HEK293 (cell line): ENCODE results near the gene ZFC3H1.

Source experiments
- CTCF ChIA-PET: fragments of 350-600 bp; formaldehyde crosslinking; extraction: SDS; loops from one replicate; lab custom pipeline; 2021; ENCODE audit warnings: antibody characterized with exemption; lab: Yijun Ruan, JAX
- POLR2A ChIA-PET: fragments of 300-600 bp; formaldehyde crosslinking; extraction: SDS; loops from one replicate; lab custom pipeline; 2020; ENCODE audit warnings: antibody characterized with exemption, inconsistent platforms; lab: Yijun Ruan, JAX
- H3K27ac ChIP-seq: fragments of 200-500 bp; sonication (Bioruptor generic); 2 replicates; pipeline ENCODE4 v1.5.1; 2014; ENCODE audit warnings: low read depth, low read length, control low read depth, inconsistent platforms; ENCODE audit errors: extremely low read depth
- H3K36me3 ChIP-seq, 2 experiments: fragments of 200-500 bp in 1 of 2; sonication (Bioruptor generic) in 1 of 2; 1 replicate in 1 of 2; 2 replicates in 1 of 2; pipeline ENCODE4 v1.5.1; 2014 to 2017; ENCODE audit warnings: inconsistent platforms in 2 of 2, low read length in 2 of 2; ENCODE audit not compliant: control insufficient read depth in 2 of 2, insufficient read depth in 1 of 2
- H3K4me1 ChIP-seq: fragments of 200-500 bp; sonication (Bioruptor generic); 2 replicates; pipeline ENCODE4 v1.5.1; 2014; ENCODE audit warnings: mild to moderate bottlenecking, low read length, inconsistent platforms; ENCODE audit not compliant: control insufficient read depth, insufficient read depth
- H3K4me3 ChIP-seq: 2 replicates; pipeline ENCODE4 v1.5.1; 2011; ENCODE audit warnings: low read depth, mild to moderate bottlenecking, control low read depth, low read length, moderate library complexity
- H3K9me3 ChIP-seq: fragments of 200-500 bp; sonication (Bioruptor generic); 2 replicates; pipeline ENCODE4 v1.5.1; 2014; ENCODE audit warnings: low read depth, low read length, inconsistent platforms; ENCODE audit not compliant: control insufficient read depth, insufficient read depth
- BCL11B ChIP-seq: fragments of 450-650 bp; formaldehyde crosslinking; IDR thresholded peaks from 2 replicates; pipeline ENCODE4 v1.5.1; 2016; ENCODE audit warnings: low read depth, missing biosample characterization, missing genetic modification characterization
- CTCF ChIP-seq: fragments of 450-650 bp; formaldehyde crosslinking; IDR thresholded peaks from 2 replicates; pipeline ENCODE4 v1.5.1; 2016; ENCODE audit warnings: missing biosample characterization, missing genetic modification characterization
- GLI2 ChIP-seq: fragments of 450-650 bp; formaldehyde crosslinking; IDR thresholded peaks from 2 replicates; pipeline ENCODE4; 2017; ENCODE audit warnings: missing biosample characterization, missing genetic modification characterization, low read depth, borderline replicate concordance
- HOXD13 ChIP-seq: sonication (generic); formaldehyde crosslinking; IDR thresholded peaks from 2 replicates; pipeline ENCODE4 v1.8.0; 2022; ENCODE audit warnings: missing genetic modification reagents, borderline replicate concordance
- KLF10 ChIP-seq: fragments of 450-650 bp; IDR thresholded peaks from 2 replicates; pipeline ENCODE4 v1.5.1; 2018; ENCODE audit warnings: missing biosample characterization, mild to moderate bottlenecking, missing genetic modification characterization
- KLF8 ChIP-seq: fragments of 450-650 bp; formaldehyde crosslinking; IDR thresholded peaks from 2 replicates; pipeline ENCODE4 v1.5.1; 2016; ENCODE audit warnings: missing biosample characterization, missing genetic modification characterization
- KLF9 ChIP-seq: fragments of 450-650 bp; formaldehyde crosslinking; IDR thresholded peaks from 2 replicates; pipeline ENCODE4 v1.5.1; 2016; ENCODE audit warnings: missing biosample characterization, missing genetic modification characterization, low read depth
- PBX3 ChIP-seq: sonication (generic); formaldehyde crosslinking; IDR thresholded peaks from 2 replicates; pipeline ENCODE4 v1.8.1; 2022; ENCODE audit warnings: mild to moderate bottlenecking, moderate library complexity, missing genetic modification reagents
- PRDM4 ChIP-seq: fragments of 450-650 bp; formaldehyde crosslinking; IDR thresholded peaks from 2 replicates; pipeline ENCODE4 v1.5.1; 2017; ENCODE audit warnings: missing biosample characterization, missing genetic modification characterization
- SP7 ChIP-seq: fragments of 450-650 bp; formaldehyde crosslinking; IDR thresholded peaks from 2 replicates; pipeline ENCODE4 v1.5.1; 2016; ENCODE audit warnings: missing biosample characterization, missing genetic modification characterization
- ZBTB20 ChIP-seq: fragments of 450-650 bp; formaldehyde crosslinking; IDR thresholded peaks from 2 replicates; pipeline ENCODE4 v1.5.1; 2016; ENCODE audit warnings: missing biosample characterization, missing genetic modification characterization
- ZBTB6 ChIP-seq: fragments of 450-650 bp; formaldehyde crosslinking; IDR thresholded peaks from 2 replicates; pipeline ENCODE4 v1.5.1; 2017; ENCODE audit warnings: missing biosample characterization, missing genetic modification characterization
- ZBTB8A ChIP-seq: fragments of 450-650 bp; formaldehyde crosslinking; IDR thresholded peaks from 2 replicates; pipeline ENCODE4 v1.5.1; 2016; ENCODE audit warnings: missing biosample characterization, missing genetic modification characterization
- ZIC2 ChIP-seq: fragments of 450-650 bp; formaldehyde crosslinking; IDR thresholded peaks from 2 replicates; pipeline ENCODE4 v1.5.1; 2016; ENCODE audit warnings: missing biosample characterization, missing genetic modification characterization
- ZNF2 ChIP-seq: fragments of 450-650 bp; formaldehyde crosslinking; IDR thresholded peaks from 2 replicates; pipeline ENCODE4 v1.5.1; 2016; ENCODE audit warnings: missing biosample characterization, missing genetic modification characterization
- ZNF214 ChIP-seq: fragments of 450-650 bp; formaldehyde crosslinking; IDR thresholded peaks from 2 replicates; pipeline ENCODE4 v1.5.1; 2017; ENCODE audit warnings: missing biosample characterization, mild to moderate bottlenecking, missing genetic modification characterization, borderline replicate concordance
- ZNF404 ChIP-seq: fragments of 450-650 bp; formaldehyde crosslinking; IDR thresholded peaks from 2 replicates; pipeline ENCODE4 v1.5.1; 2017; ENCODE audit warnings: missing biosample characterization, missing genetic modification characterization
- ZNF48 ChIP-seq: fragments of 450-650 bp; formaldehyde crosslinking; IDR thresholded peaks from 2 replicates; pipeline ENCODE4 v1.5.1; 2016; ENCODE audit warnings: missing biosample characterization, missing genetic modification characterization
- ZNF488 ChIP-seq: fragments of 450-650 bp; formaldehyde crosslinking; IDR thresholded peaks from 2 replicates; pipeline ENCODE4 v1.5.1; 2016; ENCODE audit warnings: missing biosample characterization, missing genetic modification characterization
- ZNF513 ChIP-seq: fragments of 450-650 bp; IDR thresholded peaks from 2 replicates; pipeline ENCODE4 v1.5.1; 2018; ENCODE audit warnings: missing biosample characterization, missing genetic modification characterization
- ZNF629 ChIP-seq: fragments of 450-650 bp; formaldehyde crosslinking; IDR thresholded peaks from 2 replicates; pipeline ENCODE4 v1.5.1; 2017; ENCODE audit warnings: missing biosample characterization, missing genetic modification characterization
- ZNF654 ChIP-seq: fragments of 450-650 bp; formaldehyde crosslinking; IDR thresholded peaks from 2 replicates; pipeline ENCODE4 v1.5.1; 2016; ENCODE audit warnings: low read depth, missing biosample characterization, missing genetic modification characterization
- ZNF664 ChIP-seq: fragments of 450-650 bp; formaldehyde crosslinking; IDR thresholded peaks from 2 replicates; pipeline ENCODE4 v1.5.1; 2016; ENCODE audit warnings: missing biosample characterization, missing genetic modification characterization

ZFC3H1 gene

GRCh38 chr12:71638499-71638898 is 25.1 kb downstream of the ZFC3H1 start:
- ChIA-PET POLR2A (no interaction called here), CTCF (interaction anchor here (0.6 to 3.4 kb wide), 5 partner anchors 109 to 422 kb away, joined by 3 to 63 read pairs (median 5); no protein-coding TSS in a partner anchor)
- no peak overlapping the region for H3K27ac ChIP-seq
- no peak for TF ChIP-seq KLF9 (tag by site-specific recombination)
- TF ChIP-seq ZNF404 = no peak
- TF ChIP-seq ZNF214 = no peak
- no peak for TF ChIP-seq BCL11B
- no peak for TF ChIP-seq ZIC2
- no peak for TF ChIP-seq GLI2 (tag by site-specific recombination)
- no peak for TF ChIP-seq ZNF48 (tag by site-specific recombination)
- TF ChIP-seq SP7 (tag by site-specific recombination) = no peak
- no peak for TF ChIP-seq HOXD13 (CRISPR knock-in tag)
- no peak for TF ChIP-seq ZNF664 (tag by site-specific recombination)
- no peak overlapping the region for H3K4me3 ChIP-seq
- H3K4me1 ChIP-seq = no peaks in the 10 kb centered on the region
- peaks cover 53 to 79% of the 10 kb centered on the region in 2 experiments for H3K36me3 ChIP-seq
- H3K9me3 ChIP-seq = no peaks in the 10 kb centered on the region

GRCh38 chr12:71636704-71637115 is 26.9 kb downstream of the ZFC3H1 start:
- H3K4me3 ChIP-seq = no peak overlapping the region
- TF ChIP-seq CTCF (tag by site-specific recombination) = 0 out of 2 replicates have a peak, but pooled peaks have one; percentile 7
- TF ChIP-seq ZBTB20 (tag by site-specific recombination) = no peak
- no peak for TF ChIP-seq ZBTB6
- peak; percentile 81 for TF ChIP-seq ZNF654 (tag by site-specific recombination)
- TF ChIP-seq ZNF513 (tag by site-specific recombination) = peak; percentile 69
- TF ChIP-seq, all 188 proteins: peak for 3
- H3K9me3 ChIP-seq = no peaks in the 10 kb centered on the region
- peaks cover 60 to 82% of the 10 kb centered on the region in 2 experiments for H3K36me3 ChIP-seq
- H3K27ac ChIP-seq = no peak overlapping the region
- ChIA-PET CTCF (interaction anchor here (0.6 to 3.9 kb wide), 40 partner anchors 9 to 703 kb away, joined by 3 to 63 read pairs (median 4); partner anchors contain the start of gene ZFC3H1), POLR2A (interaction anchor here (1.0 kb wide), 1 partner anchor 110 kb away, joined by 4 read pairs; no protein-coding TSS in a partner anchor)
- no peaks in the 10 kb centered on the region for H3K4me1 ChIP-seq

GRCh38 chr12:71627438-71628002 is 36.1 kb downstream of the ZFC3H1 start:
- H3K27ac ChIP-seq = peak overlapping the region; percentile 56; the same call in 1 of the 2 replicates
- ChIA-PET CTCF (interaction anchor here (1.3 to 3.3 kb wide), 3 partner anchors 9 to 211 kb away, joined by 4 to 20 read pairs (median 5); no protein-coding TSS in a partner anchor), POLR2A (no interaction called here)
- H3K4me1 ChIP-seq = peaks cover 18% of the 10 kb centered on the region; the same call in 1 of the 2 replicates
- H3K36me3 ChIP-seq = peaks cover 68 to 87% of the 10 kb centered on the region in 2 experiments
- no peak overlapping the region for H3K4me3 ChIP-seq
- H3K9me3 ChIP-seq = no peaks in the 10 kb centered on the region
- TF ChIP-seq ZNF2 (peak; percentile 46; the same call in 1 of the 2 replicates), HOXD13 (CRISPR knock-in tag) (no peak), PRDM4 (tag by site-specific recombination) (peak; percentile 78), KLF8 (tag by site-specific recombination) (peak; percentile 77), KLF10 (tag by site-specific recombination) (peak; percentile 76), ZNF629 (tag by site-specific recombination) (peak; percentile 98), ZBTB8A (tag by site-specific recombination) (no peak), ZNF488 (tag by site-specific recombination) (no peak), PBX3 (CRISPR knock-in tag) (no peak)
